ENCODE measurements around the gene TEX261.

Gene TEX261

GRCh38 chr2:70981421-70981820, 13.3 kb downstream of the TEX261 start:
- no peak for DNase-seq

GRCh38 chr2:70979626-70980025, 15.0 kb downstream of the TEX261 start:
- no peak for DNase-seq

GRCh38 chr2:70979180-70979488, 15.5 kb downstream of the TEX261 start:
- DNase-seq, result no peak

GRCh38 chr2:70978341-70979179, 16.1 kb downstream of the TEX261 start, which contains the start of gene ANKRD53:
ANKRD53 (plus strand) TSS chr2:70978630; CDS start chr2:70978646, 16 bp downstream.
- DNase-seq, result no peak

- peak; percentile 31 to 36 for DNase-seq
These were observed 17.0 kb downstream of the TEX261 start for GRCh38 chr2:70977605-70978205.

GRCh38 chr2:70975237-70975636, 19.4 kb downstream of the TEX261 start:
- no peak for DNase-seq

- DNase-seq, result no peak
These were observed 20.1 kb downstream of the TEX261 start for GRCh38 chr2:70974592-70974991.

GRCh38 chr2:70967189-70967588, 27.5 kb downstream of the TEX261 start:
- DNase-seq, result no peak

GRCh38 chr2:70966681-70967080, 28.0 kb downstream of the TEX261 start:
- no peak for DNase-seq

GRCh38 chr2:70965506-70965905, 29.2 kb downstream of the TEX261 start:
- no peak for DNase-seq

- peak; percentile 79 to 86 for DNase-seq
These were observed 29.9 kb downstream of the TEX261 start for GRCh38 chr2:70964596-70965386.

- DNase-seq, result no peak
These were observed 30.5 kb downstream of the TEX261 start for GRCh38 chr2:70964133-70964532.

GRCh38 chr2:70962885-70963878, 31.5 kb downstream of the TEX261 start:
- no peak for DNase-seq

- no peak for DNase-seq
These were observed 32.3 kb downstream of the TEX261 start for GRCh38 chr2:70962211-70962884.

- no peak for DNase-seq
These were observed 33.1 kb downstream of the TEX261 start for GRCh38 chr2:70961648-70961994.

- no peak for DNase-seq
These were observed 33.6 kb downstream of the TEX261 start for GRCh38 chr2:70960833-70961647.

GRCh38 chr2:70959851-70960832, 34.5 kb downstream of the TEX261 start:
- no peak for DNase-seq

GRCh38 chr2:70959271-70959761, 35.4 kb downstream of the TEX261 start:
- DNase-seq, result no peak

- no peak for DNase-seq
These were observed 35.9 kb downstream of the TEX261 start for GRCh38 chr2:70958759-70959158.

GRCh38 chr2:70957798-70958197, 36.9 kb downstream of the TEX261 start:
- DNase-seq, result no peak
